Karpas-422 (cell line): ENCODE data around the gene NAGK. TPM values are rescaled to one million over a fixed set of nuclear protein-coding genes. Genes with fewer than 3 reads are reported as not detected.
"Not testable (repeated sequence)": the region's sequence is repeated elsewhere in the genome, so short reads cannot be mapped to it uniquely, and the experiment has no call there.

Experiments used
- DNase-seq: peaks from one replicate; pipeline ENCODE4 v3.0.0-alpha.2; 2015
- H2AFZ ChIP-seq: fragments of 200-600 bp; sonication (generic); 2 replicates; pipeline ENCODE4 v1.6.1; 2014; ENCODE audit warnings: antibody characterized with exemption, low read length, mixed read lengths
- H3K27ac ChIP-seq: fragments of 200-600 bp; sonication (generic); 2 replicates; pipeline ENCODE4 v1.5.1; 2014; ENCODE audit warnings: mild to moderate bottlenecking, low read length, moderate library complexity
- H3K27me3 ChIP-seq: fragments of 200-600 bp; sonication (generic); 2 replicates; pipeline ENCODE4 v1.6.1; 2014; ENCODE audit warnings: low read length, mixed read lengths
- H3K36me3 ChIP-seq: fragments of 200-600 bp; sonication (generic); 2 replicates; pipeline ENCODE4 v1.6.1; 2014; ENCODE audit warnings: low read length, mixed read lengths; ENCODE audit not compliant: insufficient read depth
- H3K4me1 ChIP-seq: fragments of 200-600 bp; sonication (generic); 2 replicates; pipeline ENCODE4 v1.6.1; 2014; ENCODE audit warnings: mild to moderate bottlenecking, low read length, mixed read lengths
- H3K4me2 ChIP-seq: fragments of 200-600 bp; sonication (generic); 2 replicates; pipeline ENCODE4 v1.6.1; 2014; ENCODE audit warnings: low read length, low read depth, mild to moderate bottlenecking; ENCODE audit not compliant: poor library complexity, severe bottlenecking
- H3K4me3 ChIP-seq: fragments of 200-600 bp; sonication (generic); 2 replicates; pipeline ENCODE4 v1.5.1; 2014; ENCODE audit warnings: mild to moderate bottlenecking, antibody characterized with exemption, low read length, mixed read lengths
- H3K79me2 ChIP-seq: fragments of 200-600 bp; sonication (generic); 2 replicates; pipeline ENCODE4 v1.6.1; 2014; ENCODE audit warnings: mild to moderate bottlenecking, low read length, mixed read lengths
- H3K9ac ChIP-seq: fragments of 200-600 bp; sonication (generic); 2 replicates; pipeline ENCODE4 v1.6.0; 2014; ENCODE audit warnings: low read length
- H3K9me2 ChIP-seq: fragments of 200-600 bp; sonication (generic), shearing (Covaris generic); replicated peaks from 2 replicates; pipeline ENCODE4 v1.6.0; 2014; ENCODE audit warnings: mild to moderate bottlenecking, low read length, moderate library complexity; ENCODE audit not compliant: insufficient read depth
- H3K9me3 ChIP-seq: fragments of 300-700, 200-600 bp; sonication (generic); 2 replicates; pipeline ENCODE4 v1.6.1; 2014; ENCODE audit warnings: low read length, mixed read lengths
- H4K20me1 ChIP-seq: fragments of 200-600 bp; sonication (generic); 2 replicates; pipeline ENCODE4 v1.6.1; 2014; ENCODE audit warnings: mild to moderate bottlenecking, antibody characterized with exemption, low read length, low read depth; ENCODE audit not compliant: insufficient read depth
- total RNA-seq: library from RNA; depleted of rRNA; stranded (reverse); fragments of >200 nt; shearing (Covaris generic); gene quantifications from 2 replicates; pipeline ENCODE4 v1.2.3, GENCODE V29; 2014; ENCODE audit warnings: low replicate concordance

NAGK gene
- total RNA-seq, 1 experiment from 2014 or later = 38.2 TPM

GRCh38 chr2:71091808-71092207 lies 23.4 kb downstream of the NAGK start:
- H3K9ac ChIP-seq, H3K9me3 ChIP-seq, H3K27me3 ChIP-seq, DNase-seq, H3K4me3 ChIP-seq, H4K20me1 ChIP-seq, H3K4me1 ChIP-seq, H3K4me2 ChIP-seq, H3K9me2 ChIP-seq, H3K36me3 ChIP-seq, H3K79me2 ChIP-seq, H2AFZ ChIP-seq, H3K27ac ChIP-seq: not testable (repeated sequence)

GRCh38 chr2:71092491-71093260 lies 24.2 kb downstream of the NAGK start:
- not testable (repeated sequence) for H3K27me3 ChIP-seq, H2AFZ ChIP-seq, H3K9me3 ChIP-seq, H3K4me3 ChIP-seq, H3K27ac ChIP-seq, H3K4me2 ChIP-seq, H3K9ac ChIP-seq, DNase-seq, H3K4me1 ChIP-seq, H3K9me2 ChIP-seq, H3K36me3 ChIP-seq, H4K20me1 ChIP-seq, H3K79me2 ChIP-seq

- H3K4me1 ChIP-seq = peaks cover 10% of the 10 kb centered on the region
- H3K4me3 ChIP-seq = no peak overlapping the region
- no peaks in the 10 kb centered on the region for H4K20me1 ChIP-seq
- no peaks in the 10 kb centered on the region for H3K9me2 ChIP-seq
- peak overlapping the region; percentile 15 for H3K4me2 ChIP-seq
- no peaks in the 10 kb centered on the region for H3K79me2 ChIP-seq
- DNase-seq = peak; percentile 81
- no peak overlapping the region for H3K27ac ChIP-seq
- no peaks in the 10 kb centered on the region for H3K27me3 ChIP-seq
- H3K9me3 ChIP-seq = no peaks in the 10 kb centered on the region
- no peak overlapping the region for H3K9ac ChIP-seq
- peak overlapping the region; percentile 79; the same call in 1 of the 2 replicates for H2AFZ ChIP-seq
- H3K36me3 ChIP-seq = no peaks in the 10 kb centered on the region
Observed at GRCh38 chr2:71100195-71100964, 31.9 kb downstream of the NAGK start.

GRCh38 chr2:71101656-71102055 lies 33.2 kb downstream of the NAGK start:
- no peak for DNase-seq
- Histone ChIP-seq H3K9ac (no peak overlapping the region), H3K9me3 (no peaks in the 10 kb centered on the region), H3K9me2 (no peaks in the 10 kb centered on the region), H3K36me3 (no peaks in the 10 kb centered on the region), H2AFZ (no peak overlapping the region), H4K20me1 (no peaks in the 10 kb centered on the region), H3K4me1 (peaks cover 10% of the 10 kb centered on the region), H3K4me3 (no peak overlapping the region), H3K27me3 (no peaks in the 10 kb centered on the region), H3K79me2 (no peaks in the 10 kb centered on the region), H3K27ac (no peak overlapping the region), H3K4me2 (no peak overlapping the region)

- Histone ChIP-seq H3K9me3 (no peaks in the 10 kb centered on the region), H3K27me3 (no peaks in the 10 kb centered on the region), H3K9ac (no peak overlapping the region), H3K9me2 (no peaks in the 10 kb centered on the region), H2AFZ (0 out of 2 replicates have a peak overlapping the region, but pooled peaks have one; percentile 2), H4K20me1 (no peaks in the 10 kb centered on the region), H3K79me2 (no peaks in the 10 kb centered on the region), H3K27ac (no peak overlapping the region), H3K4me3 (no peak overlapping the region), H3K4me1 (peaks cover 10% of the 10 kb centered on the region), H3K4me2 (no peak overlapping the region), H3K36me3 (no peaks in the 10 kb centered on the region)
- DNase-seq = no peak
Observed at GRCh38 chr2:71102981-71103681, 34.7 kb downstream of the NAGK start.

GRCh38 chr2:71103809-71104208 lies 35.4 kb downstream of the NAGK start:
- Histone ChIP-seq H3K36me3 (no peaks in the 10 kb centered on the region; the same call in 1 of the 2 replicates), H3K9ac (no peak overlapping the region), H2AFZ (peak overlapping the region; percentile 19; the same call in 1 of the 2 replicates), H3K4me1 (peaks cover 10% of the 10 kb centered on the region), H3K4me3 (no peak overlapping the region), H3K27me3 (no peaks in the 10 kb centered on the region), H4K20me1 (no peaks in the 10 kb centered on the region), H3K79me2 (no peaks in the 10 kb centered on the region), H3K9me2 (no peaks in the 10 kb centered on the region), H3K27ac (no peak overlapping the region), H3K9me3 (no peaks in the 10 kb centered on the region), H3K4me2 (no peak overlapping the region)
- DNase-seq = no peak

- H3K9ac ChIP-seq, H3K4me1 ChIP-seq, H3K9me2 ChIP-seq, H2AFZ ChIP-seq, H3K79me2 ChIP-seq, H3K27me3 ChIP-seq, H4K20me1 ChIP-seq, H3K36me3 ChIP-seq, H3K9me3 ChIP-seq, DNase-seq, H3K27ac ChIP-seq, H3K4me3 ChIP-seq, H3K4me2 ChIP-seq: not testable (repeated sequence)
Observed at GRCh38 chr2:71106463-71106862, 38.0 kb downstream of the NAGK start.

- Histone ChIP-seq H2AFZ (no peak overlapping the region), H3K9me2 (no peaks in the 10 kb centered on the region), H3K27me3 (no peaks in the 10 kb centered on the region), H3K79me2 (no peaks in the 10 kb centered on the region), H3K4me3 (no peak overlapping the region), H4K20me1 (no peaks in the 10 kb centered on the region), H3K9me3 (no peaks in the 10 kb centered on the region), H3K4me1 (peaks cover 8% of the 10 kb centered on the region), H3K4me2 (no peak overlapping the region), H3K9ac (no peak overlapping the region), H3K27ac (no peak overlapping the region), H3K36me3 (peaks cover 7% of the 10 kb centered on the region; the same call in 1 of the 2 replicates)
- DNase-seq = no peak
Observed at GRCh38 chr2:71108091-71108490, 39.6 kb downstream of the NAGK start.
